Measurements from ENCODE around the gene NUDT4. TPM values are rescaled to one million over a fixed set of nuclear protein-coding genes. Genes with fewer than 3 reads are reported as not detected.

The NUDT4 gene
- total and polyA plus RNA-seq, 2 of the 13 experiments (the other 11 are each of a cell fraction or from before 2014, with no cell fraction given): 37.3 to 70.1 TPM

- TF ChIP-seq SMAD3 (CRISPR knock-in tag; IDR thresholded peaks at IDR 0.05) (no peak), SETDB1 (CRISPR knock-in tag; IDR thresholded peaks at IDR 0.05; ENCODE audit: borderline replicate concordance) (no peak), ZSCAN30 (CRISPR knock-in tag; IDR thresholded peaks at IDR 0.05) (no peak), DBP (CRISPR knock-in tag; IDR thresholded peaks at IDR 0.05; ENCODE audit: not compliant biosample characterization) (no peak), HNRNPL (IDR thresholded peaks at IDR 0.05; ENCODE audit: low read depth, low read length) (no peak), SCMH1 (CRISPR knock-in tag; IDR thresholded peaks at IDR 0.05; ENCODE audit: borderline replicate concordance) (no peak), ZNF275 (CRISPR knock-in tag; IDR thresholded peaks at IDR 0.05; ENCODE audit: borderline replicate concordance) (peak; percentile 93; the same call in 1 of the 2 replicates), ATF2 (CRISPR knock-in tag; IDR thresholded peaks at IDR 0.05) (peak; percentile 69), ZNF746 (CRISPR knock-in tag; IDR thresholded peaks at IDR 0.05) (no peak), SNAPC4 (CRISPR knock-in tag; IDR thresholded peaks at IDR 0.05) (no peak), ZBTB1 (CRISPR knock-in tag; IDR thresholded peaks at IDR 0.05; ENCODE audit: borderline replicate concordance) (no peak), HHEX (CRISPR knock-in tag; IDR thresholded peaks at IDR 0.05) (no peak), ARID2 (CRISPR knock-in tag; IDR thresholded peaks at IDR 0.05; ENCODE audit: borderline replicate concordance) (0 out of 2 replicates have a peak, but pooled peaks have one; percentile 85), DMAP1 (CRISPR knock-in tag; IDR thresholded peaks at IDR 0.05) (peak; percentile 88), KDM2A (CRISPR knock-in tag; IDR thresholded peaks at IDR 0.05; ENCODE audit: borderline replicate concordance, low read depth) (peak; percentile 64), KDM4B (CRISPR knock-in tag; IDR thresholded peaks at IDR 0.05) (peak; percentile 19; the same call in 1 of the 2 replicates), POLR2AphosphoS2 (IDR thresholded peaks at IDR 0.05; ENCODE audit: low read depth, low read length) (no peak), ZNF501 (CRISPR knock-in tag; IDR thresholded peaks at IDR 0.05) (no peak; the same call in 1 of the 2 replicates), NFE2L2 (IDR thresholded peaks at IDR 0.05; ENCODE audit: low read length) (no peak), YEATS2 (CRISPR knock-in tag; IDR thresholded peaks at IDR 0.05; ENCODE audit: borderline replicate concordance) (peak; percentile 83; the same call in 1 of the 2 replicates), SIN3B (IDR thresholded peaks at IDR 0.05; ENCODE audit: low read length) (no peak), GZF1 (CRISPR knock-in tag; IDR thresholded peaks at IDR 0.05) (no peak), ZMYM3 (CRISPR knock-in tag; IDR thresholded peaks at IDR 0.05) (no peak)
These were observed 64.1 kb downstream of the NUDT4 start, which contains the start of gene UBE2N (continued) for GRCh38 chr12:93441617-93442410.

All from HepG2 (cell line).